ENCODE results near the gene RNASE3.
"Not testable (repeated sequence)": the region's sequence is repeated elsewhere in the genome, so short reads cannot be mapped to it uniquely, and the experiment has no call there.

The RNASE3 gene

GRCh38 chr14:20919038-20919756, 28.0 kb downstream of the RNASE3 start:
- FAIRE-seq: not testable (repeated sequence)

GRCh38 chr14:20923766-20924297, 32.6 kb downstream of the RNASE3 start:
- FAIRE-seq: not testable (repeated sequence)

GRCh38 chr14:20934148-20934762, 43.1 kb downstream of the RNASE3 start:
- no peak for FAIRE-seq

DNA sequence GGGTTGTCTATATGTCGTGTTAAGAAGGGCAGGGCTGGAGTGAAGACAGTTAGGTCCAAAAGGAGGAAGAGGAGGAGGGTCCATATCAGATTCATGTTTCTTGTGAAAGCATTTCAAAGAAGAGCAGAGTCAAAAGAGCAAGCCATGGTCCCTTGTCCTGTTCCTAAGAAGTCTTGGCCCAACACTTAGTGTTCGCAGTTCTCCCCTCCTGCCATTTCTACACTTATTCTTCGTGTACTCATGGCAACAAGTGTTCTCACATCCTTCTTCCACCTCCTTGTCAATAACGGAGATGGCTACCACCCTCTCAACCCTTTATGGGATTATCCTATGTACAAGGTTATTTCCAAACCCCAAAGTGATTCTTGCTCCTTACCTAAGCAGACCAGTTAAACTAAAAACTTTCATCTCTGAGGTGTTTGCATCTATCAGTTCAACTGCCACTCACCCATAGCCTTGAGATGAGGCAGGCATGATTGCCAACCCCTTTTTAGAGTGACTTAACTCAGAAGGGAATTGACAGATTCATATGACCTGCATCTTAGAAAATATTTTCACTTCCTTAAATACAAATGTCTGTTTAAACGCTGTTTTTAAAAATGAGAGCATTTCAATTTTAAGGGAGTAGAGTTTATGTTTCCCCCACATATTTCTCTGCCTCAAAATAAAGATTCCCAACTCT, 44.3 kb downstream of the RNASE3 start:
- no peak for FAIRE-seq
